ENCODE data around the gene FAM83G. TPM values are rescaled to one million over a fixed set of nuclear protein-coding genes. Genes with fewer than 3 reads are reported as not detected.

Gene FAM83G
- total RNA-seq, 1 experiment from 2014 or later = 31.4 TPM

DNA sequence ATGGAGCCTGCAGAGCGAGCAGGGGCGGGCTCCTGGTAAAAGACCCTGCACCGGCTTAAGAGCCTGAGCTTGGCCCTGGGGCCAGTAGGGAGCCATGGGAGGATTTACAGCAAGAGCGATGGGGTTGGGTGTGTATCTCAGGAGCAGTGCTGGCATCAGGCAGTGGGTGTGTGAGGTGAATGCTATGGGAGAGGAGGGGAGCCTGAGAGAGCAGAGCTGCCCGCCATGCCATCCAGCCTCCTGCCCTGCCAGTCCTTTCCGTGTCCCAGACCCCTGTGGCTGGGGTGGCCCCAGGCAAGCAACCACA is 23.3 kb downstream of the FAM83G start:
- CTCF ChIA-PET = interaction anchor here (2.3 kb wide), 1 partner anchor 20 kb away, joined by 6 read pairs; no protein-coding TSS in a partner anchor
- Mint-ChIP-seq H3K9me3 (no peaks in the 10 kb centered on the region), H3K27me3 (ENCODE audit: low read depth) (no peaks in the 10 kb centered on the region), H3K4me3 (no peak overlapping the region), H3K36me3 (peaks cover 21% of the 10 kb centered on the region), H3K4me1 (no peaks in the 10 kb centered on the region), H3K27ac (no peak overlapping the region)
- ATAC-seq (no peak), DNase-seq (ENCODE audit: low spot score) (no peak)
- POLR2A ChIA-PET = no interaction called here
- TF ChIP-seq, protein P1, sequence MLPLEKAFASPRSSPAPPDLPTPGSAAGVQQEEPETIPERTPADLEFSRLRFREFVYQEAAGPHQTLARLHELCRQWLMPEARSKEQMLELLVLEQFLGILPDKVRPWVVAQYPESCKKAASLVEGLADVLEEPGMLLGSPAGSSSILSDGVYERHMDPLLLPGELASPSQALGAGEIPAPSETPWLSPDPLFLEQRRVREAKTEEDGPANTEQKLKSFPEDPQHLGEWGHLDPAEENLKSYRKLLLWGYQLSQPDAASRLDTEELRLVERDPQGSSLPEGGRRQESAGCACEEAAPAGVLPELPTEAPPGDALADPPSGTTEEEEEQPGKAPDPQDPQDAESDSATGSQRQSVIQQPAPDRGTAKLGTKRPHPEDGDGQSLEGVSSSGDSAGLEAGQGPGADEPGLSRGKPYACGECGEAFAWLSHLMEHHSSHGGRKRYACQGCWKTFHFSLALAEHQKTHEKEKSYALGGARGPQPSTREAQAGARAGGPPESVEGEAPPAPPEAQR (CRISPR knock-in tag; IDR thresholded peaks at IDR 0.05) = no peak
- TF ChIP-seq CDX4 (CRISPR knock-in tag; IDR thresholded peaks at IDR 0.05; ENCODE audit: borderline replicate concordance) = no peak
- no peak for TF ChIP-seq SMAD3 (CRISPR knock-in tag; IDR thresholded peaks at IDR 0.05; ENCODE audit: borderline replicate concordance)
- no peak for TF ChIP-seq ZBTB21 (CRISPR knock-in tag; IDR thresholded peaks at IDR 0.05; ENCODE audit: borderline replicate concordance)
- TF ChIP-seq USF2 (CRISPR knock-in tag; IDR thresholded peaks at IDR 0.05) = no peak

DNA sequence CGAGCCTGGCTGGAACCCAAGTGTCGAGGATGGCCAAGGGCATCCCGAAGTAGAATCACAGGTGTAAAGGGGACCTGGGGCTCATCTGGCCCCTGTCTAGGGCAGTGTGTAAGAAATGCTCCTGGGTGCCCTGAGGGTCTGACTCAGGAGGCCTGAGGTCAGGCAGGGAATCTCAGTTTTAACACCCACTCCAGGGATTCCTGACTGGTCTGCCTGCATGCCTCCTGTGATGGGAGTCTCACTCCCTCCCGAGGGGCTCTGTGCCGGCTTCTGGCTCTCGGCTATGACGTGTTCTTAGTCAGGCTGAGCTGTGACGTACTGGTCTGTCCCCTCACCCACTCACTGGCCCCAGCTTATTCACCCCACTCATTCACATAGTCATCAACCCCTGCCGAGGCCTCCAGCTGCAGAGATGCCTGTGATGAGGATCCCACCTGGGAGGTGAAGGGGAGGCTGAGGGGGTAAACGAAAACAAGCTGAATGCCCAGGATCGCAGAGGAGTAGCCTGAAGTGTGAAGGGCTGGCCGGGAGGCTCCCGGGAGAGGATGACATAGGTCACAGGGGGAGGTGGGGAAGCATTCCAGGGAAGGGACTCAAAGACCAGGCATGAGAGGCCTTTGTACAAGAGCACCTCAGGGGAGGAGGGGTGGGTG is 23.8 kb downstream of the FAM83G start:
- ATAC-seq (no peak), DNase-seq (ENCODE audit: low spot score) (no peak)
- H3K9me3 Mint-ChIP-seq = no peaks in the 10 kb centered on the region
- CTCF ChIA-PET = interaction anchor here (2.3 kb wide), 1 partner anchor 20 kb away, joined by 6 read pairs; no protein-coding TSS in a partner anchor
- peak overlapping the region; percentile 82; the same call in 1 of the 2 replicates for H3K27ac Mint-ChIP-seq
- no peaks in the 10 kb centered on the region for H3K27me3 Mint-ChIP-seq (ENCODE audit: low read depth)
- H3K4me3 Mint-ChIP-seq = no peak overlapping the region
- peaks cover 17% of the 10 kb centered on the region for H3K36me3 Mint-ChIP-seq
- POLR2A ChIA-PET = no interaction called here
- TF ChIP-seq, protein P2, sequence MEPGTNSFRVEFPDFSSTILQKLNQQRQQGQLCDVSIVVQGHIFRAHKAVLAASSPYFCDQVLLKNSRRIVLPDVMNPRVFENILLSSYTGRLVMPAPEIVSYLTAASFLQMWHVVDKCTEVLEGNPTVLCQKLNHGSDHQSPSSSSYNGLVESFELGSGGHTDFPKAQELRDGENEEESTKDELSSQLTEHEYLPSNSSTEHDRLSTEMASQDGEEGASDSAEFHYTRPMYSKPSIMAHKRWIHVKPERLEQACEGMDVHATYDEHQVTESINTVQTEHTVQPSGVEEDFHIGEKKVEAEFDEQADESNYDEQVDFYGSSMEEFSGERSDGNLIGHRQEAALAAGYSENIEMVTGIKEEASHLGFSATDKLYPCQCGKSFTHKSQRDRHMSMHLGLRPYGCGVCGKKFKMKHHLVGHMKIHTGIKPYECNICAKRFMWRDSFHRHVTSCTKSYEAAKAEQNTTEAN (CRISPR knock-in tag; IDR thresholded peaks at IDR 0.05) = no peak
- no peak for TF ChIP-seq ERG (CRISPR knock-in tag; IDR thresholded peaks at IDR 0.05)
- no peak for TF ChIP-seq NFE2L1 (CRISPR knock-in tag; IDR thresholded peaks at IDR 0.05)
- TF ChIP-seq ZNF232 (CRISPR knock-in tag; IDR thresholded peaks at IDR 0.05) = no peak
- TF ChIP-seq, protein P3, sequence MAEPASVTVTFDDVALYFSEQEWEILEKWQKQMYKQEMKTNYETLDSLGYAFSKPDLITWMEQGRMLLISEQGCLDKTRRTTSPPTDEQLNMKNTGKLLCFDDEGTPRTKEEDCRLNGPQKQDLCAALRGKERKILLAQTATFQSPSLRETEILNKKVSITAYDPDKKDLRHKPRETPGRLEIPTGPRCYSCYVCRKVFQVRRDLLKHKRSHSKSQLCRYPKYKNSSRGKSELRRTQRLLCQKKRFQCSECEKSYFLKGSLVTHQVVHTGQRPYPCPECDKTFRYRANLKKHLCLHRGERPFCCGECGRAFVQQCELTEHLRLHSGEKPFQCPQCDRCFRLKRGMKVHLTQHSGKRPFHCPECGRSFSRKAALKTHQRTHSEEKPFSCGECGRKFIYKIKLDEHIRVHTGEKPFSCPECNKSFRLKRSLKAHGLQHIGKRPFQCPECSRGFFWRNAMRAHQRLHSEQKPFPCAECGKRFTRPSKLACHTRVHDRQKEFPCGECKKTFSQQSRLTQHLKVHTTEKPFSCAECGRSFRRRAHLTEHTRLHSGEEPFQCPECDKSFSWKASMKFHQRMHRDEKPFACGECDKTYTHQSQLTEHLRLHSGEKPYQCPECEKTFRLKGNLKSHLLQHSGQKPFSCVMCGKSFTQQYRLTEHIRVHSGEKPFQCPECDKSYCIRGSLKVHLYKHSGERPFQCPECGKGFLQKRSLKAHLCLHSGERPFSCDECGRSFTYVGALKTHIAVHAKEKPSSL (CRISPR knock-in tag; conservative IDR thresholded peaks at IDR 0.05) = no peak
- TF ChIP-seq ZNF219 (CRISPR knock-in tag; IDR thresholded peaks at IDR 0.05; ENCODE audit: borderline replicate concordance) = no peak
- TF ChIP-seq, protein P4, sequence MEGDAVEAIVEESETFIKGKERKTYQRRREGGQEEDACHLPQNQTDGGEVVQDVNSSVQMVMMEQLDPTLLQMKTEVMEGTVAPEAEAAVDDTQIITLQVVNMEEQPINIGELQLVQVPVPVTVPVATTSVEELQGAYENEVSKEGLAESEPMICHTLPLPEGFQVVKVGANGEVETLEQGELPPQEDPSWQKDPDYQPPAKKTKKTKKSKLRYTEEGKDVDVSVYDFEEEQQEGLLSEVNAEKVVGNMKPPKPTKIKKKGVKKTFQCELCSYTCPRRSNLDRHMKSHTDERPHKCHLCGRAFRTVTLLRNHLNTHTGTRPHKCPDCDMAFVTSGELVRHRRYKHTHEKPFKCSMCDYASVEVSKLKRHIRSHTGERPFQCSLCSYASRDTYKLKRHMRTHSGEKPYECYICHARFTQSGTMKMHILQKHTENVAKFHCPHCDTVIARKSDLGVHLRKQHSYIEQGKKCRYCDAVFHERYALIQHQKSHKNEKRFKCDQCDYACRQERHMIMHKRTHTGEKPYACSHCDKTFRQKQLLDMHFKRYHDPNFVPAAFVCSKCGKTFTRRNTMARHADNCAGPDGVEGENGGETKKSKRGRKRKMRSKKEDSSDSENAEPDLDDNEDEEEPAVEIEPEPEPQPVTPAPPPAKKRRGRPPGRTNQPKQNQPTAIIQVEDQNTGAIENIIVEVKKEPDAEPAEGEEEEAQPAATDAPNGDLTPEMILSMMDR (IDR thresholded peaks at IDR 0.05) = no peak
- TF ChIP-seq OVOL2 (CRISPR knock-in tag; IDR thresholded peaks at IDR 0.05; ENCODE audit: borderline replicate concordance) = no peak
- TF ChIP-seq IRF1 (CRISPR knock-in tag; IDR thresholded peaks at IDR 0.05) = no peak
- TF ChIP-seq, protein P5, sequence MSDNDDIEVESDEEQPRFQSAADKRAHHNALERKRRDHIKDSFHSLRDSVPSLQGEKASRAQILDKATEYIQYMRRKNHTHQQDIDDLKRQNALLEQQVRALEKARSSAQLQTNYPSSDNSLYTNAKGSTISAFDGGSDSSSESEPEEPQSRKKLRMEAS (CRISPR knock-in tag; IDR thresholded peaks at IDR 0.05) = no peak
- no peak for TF ChIP-seq PRRX2 (CRISPR knock-in tag; IDR thresholded peaks at IDR 0.05)
- TF ChIP-seq FOXJ3 (CRISPR knock-in tag; IDR thresholded peaks at IDR 0.05; ENCODE audit: borderline replicate concordance) = no peak
- TF ChIP-seq ATF1 (CRISPR knock-in tag; IDR thresholded peaks at IDR 0.05) = no peak
- no peak for TF ChIP-seq FOXP4 (CRISPR knock-in tag; IDR thresholded peaks at IDR 0.05)
- TF ChIP-seq E2F5 (CRISPR knock-in tag; IDR thresholded peaks at IDR 0.05) = no peak
- H3K4me1 Mint-ChIP-seq = no peaks in the 10 kb centered on the region
